GM12874 (cell line): ENCODE data around the gene NAT8.

Experiments
- CTCF ChIP-seq: IDR thresholded peaks from 2 replicates; pipeline ENCODE4 v1.5.1; 2011; ENCODE audit warnings: low read depth, mild to moderate bottlenecking, control low read depth, low read length, moderate library complexity; ENCODE audit not compliant: insufficient read depth

Gene NAT8

DNA sequence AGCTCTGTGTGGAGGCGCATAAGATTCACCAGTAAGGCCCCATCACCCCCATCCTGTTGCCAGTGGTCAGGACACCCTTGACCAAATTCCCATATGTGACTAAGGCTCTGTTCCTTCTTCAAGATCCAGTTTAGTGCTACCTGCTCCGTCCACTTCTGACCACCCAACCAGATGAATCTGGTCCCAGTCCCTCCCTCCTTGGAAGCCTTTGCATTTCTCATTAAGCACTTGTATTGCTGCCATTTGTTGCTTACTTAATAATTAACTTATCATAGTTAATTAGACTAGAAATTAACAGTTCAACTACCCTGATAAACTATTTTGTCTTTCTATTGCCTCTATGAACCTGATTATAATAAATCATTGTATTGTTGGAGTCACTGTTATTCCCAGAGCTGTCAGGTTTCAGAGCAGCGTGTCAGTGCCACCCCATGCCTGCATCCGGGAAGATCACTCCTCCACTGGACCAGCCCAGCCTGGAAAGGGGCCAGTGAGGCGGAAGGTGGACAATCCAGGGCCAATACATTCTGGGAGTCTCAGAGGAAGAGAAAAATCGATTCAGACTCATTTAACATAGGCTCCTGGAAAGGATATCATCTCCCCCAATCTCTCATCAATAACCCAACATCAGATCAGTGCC is 9.5 kb upstream of the NAT8 start:
- no peak for TF ChIP-seq CTCF

- no peak for TF ChIP-seq CTCF
These were observed 507 bp downstream of the NAT8 start for GRCh38 chr2:73641767-73642062.

DNA sequence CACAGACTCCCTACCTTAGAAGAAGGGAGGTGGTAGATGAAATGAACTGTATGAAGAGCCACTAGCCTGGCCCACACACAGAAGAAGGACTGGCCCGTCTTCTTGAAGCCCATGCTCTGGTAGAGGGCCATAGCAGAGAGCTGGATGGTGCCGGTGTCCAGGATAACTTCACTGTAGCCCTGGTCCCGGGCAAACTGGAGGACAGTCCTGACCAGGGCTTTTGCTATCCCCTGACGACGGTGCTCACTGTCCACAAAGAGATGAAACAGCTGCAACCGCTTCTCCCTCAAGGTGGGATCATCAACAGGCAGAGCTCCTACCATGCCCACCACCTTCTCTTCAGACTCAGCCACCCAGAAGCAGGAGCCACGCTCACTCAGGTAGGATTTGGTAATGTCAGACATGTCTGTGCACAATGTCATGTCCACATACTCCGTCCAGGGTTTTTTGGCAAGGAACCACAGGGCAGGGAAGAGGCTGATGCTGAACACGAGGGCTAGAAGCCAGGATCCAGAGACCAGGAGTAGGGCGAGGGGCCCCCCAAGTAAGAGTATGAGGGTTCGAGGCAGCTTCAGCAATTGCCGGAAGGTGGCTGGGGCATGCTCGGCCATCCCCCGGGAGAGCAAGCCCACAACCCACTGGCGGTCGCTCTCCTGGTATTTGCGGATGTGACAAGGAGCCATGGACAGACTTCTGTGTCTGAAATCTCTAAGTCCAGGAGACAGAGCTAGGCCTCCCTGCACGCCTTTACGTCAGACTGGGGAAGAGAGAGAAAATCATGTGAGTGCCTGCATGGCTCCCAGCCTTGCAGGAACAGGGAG is 1.1 kb downstream of the NAT8 start:
- TF ChIP-seq CTCF, result no peak

GRCh38 chr2:73640511-73640911 is 1.7 kb downstream of the NAT8 start:
- TF ChIP-seq CTCF, result no peak

DNA sequence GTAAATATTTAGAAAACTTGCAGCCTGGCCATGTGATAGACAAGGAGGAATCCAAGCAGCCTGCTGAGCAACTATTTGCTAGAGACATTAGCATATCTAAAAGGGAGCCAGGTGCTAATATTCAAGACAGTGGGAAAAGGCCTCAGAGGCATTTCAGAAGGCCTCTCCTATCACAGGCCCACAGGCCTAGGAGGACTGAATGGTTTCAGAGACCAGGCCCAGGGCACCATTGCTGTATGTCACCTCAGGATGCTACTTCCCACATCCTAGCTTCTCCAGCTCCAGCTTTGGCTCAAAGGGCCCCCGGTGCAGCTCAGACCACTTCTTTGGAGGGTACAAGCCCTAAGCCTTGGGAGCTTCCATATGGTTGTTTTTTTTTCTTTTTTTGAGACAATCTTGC is 3.8 kb downstream of the NAT8 start:
- TF ChIP-seq CTCF, result no peak

DNA sequence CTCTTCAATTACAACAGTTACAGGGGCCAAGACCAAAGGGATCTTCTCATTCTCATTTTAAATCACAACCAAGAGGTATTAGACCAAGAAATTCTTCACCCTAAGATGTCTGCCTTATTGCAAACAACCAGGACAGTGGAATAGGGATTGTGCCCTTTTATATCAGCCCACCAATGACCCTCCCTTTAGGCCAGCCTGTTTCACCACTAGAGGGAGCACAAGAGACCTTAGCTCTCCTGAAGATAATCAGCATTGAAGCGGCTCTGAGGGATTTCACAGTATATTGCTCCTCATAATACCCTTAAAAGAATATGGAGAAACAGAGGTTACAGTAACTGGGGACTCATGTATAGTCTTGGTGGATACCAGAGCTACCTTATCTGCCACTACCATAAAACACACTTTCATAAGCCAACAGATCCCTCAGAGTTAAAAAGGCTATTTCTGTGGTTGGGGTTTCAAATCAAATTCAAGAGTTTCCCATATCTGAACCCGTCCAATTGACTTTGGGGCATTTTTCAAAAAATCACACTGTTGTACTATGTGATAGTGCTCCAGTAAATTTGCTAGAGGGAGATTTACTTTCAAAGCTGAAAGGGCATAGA is 11.5 kb downstream of the NAT8 start:
- peak; percentile 44; the same call in 1 of the 2 replicates for TF ChIP-seq CTCF

DNA sequence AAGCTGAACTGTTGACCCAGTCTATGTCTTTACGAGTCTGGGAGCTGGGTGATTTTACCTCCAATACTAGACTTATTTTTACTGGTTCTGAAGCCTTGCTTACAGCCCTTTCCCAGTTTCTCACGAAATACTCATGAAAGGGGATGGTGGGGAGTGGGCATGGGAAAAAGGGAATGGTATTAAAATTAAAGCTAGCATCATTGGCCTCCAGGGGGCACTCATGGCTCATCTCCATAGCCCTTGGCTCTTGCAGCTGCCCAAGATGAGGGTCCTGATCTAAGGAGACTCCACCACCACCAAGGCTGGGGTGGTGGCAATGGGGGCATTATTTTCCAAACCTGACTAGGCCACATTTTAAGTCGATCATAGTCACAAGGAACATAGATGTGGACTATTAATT is 22.3 kb downstream of the NAT8 start:
- TF ChIP-seq CTCF, result 0 out of 2 replicates have a peak, but pooled peaks have one; percentile 20
